ENCODE data around the gene SURF2. TPM values are rescaled to one million over a fixed set of nuclear protein-coding genes. Genes with fewer than 3 reads are reported as not detected.

Gene SURF2
- total and polyA plus RNA-seq, 9 of the 15 experiments (the other 6 are each of a cell fraction or from before 2014, with no cell fraction given), result 5.5 to 82.5 (median 21.3) TPM

DNA sequence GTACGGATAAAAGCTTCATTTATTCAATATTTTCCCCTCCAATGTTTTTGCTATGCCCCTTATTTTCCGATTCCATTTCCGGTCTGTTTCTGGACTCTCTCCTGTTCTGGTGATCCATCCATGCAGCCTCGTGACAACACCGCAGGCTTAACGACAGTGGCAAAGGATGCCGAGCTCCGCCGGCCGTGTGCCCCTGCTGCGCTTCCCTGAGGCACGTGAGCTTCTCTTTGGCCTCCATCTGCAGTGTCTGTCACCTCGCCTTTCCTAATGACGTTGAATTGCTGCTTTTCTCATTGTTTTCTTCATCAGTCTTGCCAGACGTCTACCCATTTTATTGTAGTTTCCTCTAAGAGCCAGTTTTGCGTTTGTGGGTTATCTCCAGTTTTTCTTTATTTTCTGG, 49.0 kb upstream of the SURF2 start:
- Histone ChIP-seq H3K27ac (ENCODE audit: extremely low read depth, low read depth, low read length) (no peak overlapping the region), H3K9me3 (replicated peaks; ENCODE audit: control insufficient read depth, insufficient read depth, low read depth, low read length) (peaks cover 4% of the 10 kb centered on the region), H3K4me1 (replicated peaks in 1 of 2; ENCODE audit: control insufficient read depth in 2 of 2, insufficient read depth in 2 of 2, low read length in 2 of 2) (peaks cover 3 to 16% of the 10 kb centered on the region in 2 experiments; a peak in 3 of 5 replicates), H3K4me3 (no peak overlapping the region), H3K4me2 (ENCODE audit: insufficient read depth, low read length) (no peak overlapping the region), H3K36me3 (ENCODE audit: control insufficient read depth, insufficient read depth, low read length) (no peaks in the 10 kb centered on the region), H3K27me3 (ENCODE audit: control insufficient read depth in 2 of 2, insufficient read depth in 2 of 2, low read length in 2 of 2) (peaks cover 0 to 7% of the 10 kb centered on the region in 2 experiments; a peak in 1 of 5 replicates), H3K79me2 (ENCODE audit: control insufficient read depth, insufficient read depth, low read length) (no peaks in the 10 kb centered on the region), H2AFZ (ENCODE audit: low read depth, low read length) (no peak overlapping the region), H3K9ac (ENCODE audit: insufficient read depth in 1 of 2, low read depth in 2 of 2, low read length in 2 of 2) (no peak overlapping the region), H4K20me1 (replicated peaks; ENCODE audit: control insufficient read depth, insufficient read depth, low read length) (no peaks in the 10 kb centered on the region), H3K9me1 (ENCODE audit: control insufficient read depth, insufficient read depth, low read length) (no peaks in the 10 kb centered on the region)
- ChIA-PET CTCF (ENCODE audit: low intra/inter-chr PET ratio) (no interaction called here), POLR2A (interaction anchor here (0.6 to 1.9 kb wide), 3 partner anchors 22 to 61 kb away, joined by 3 to 6 read pairs (median 3); partner anchors contain the start of gene ABO)
- no peak for DNase-seq (ENCODE audit: extremely low read depth in 1 of 4, low spot score in 3 of 4)
- ATAC-seq, result no peak
- in situ Hi-C loops (cut with MboI), result no loop called here
- no TSS peak for BruUV-seq (replicated peaks)
- intact Hi-C loops (cut with micrococcal nuclease), result no loop called here
- FAIRE-seq, result no peak
- 58% methylated on average over 15 of the region's 16 CpGs for WGBS (ENCODE audit: insufficient coverage, low coverage, missing lambda C conversion rate)
- TF ChIP-seq PTRF (tag; IDR thresholded peaks at IDR 0.05) (no peak), NEUROD1 (IDR thresholded peaks at IDR 0.05; ENCODE audit: borderline replicate concordance, low read depth, low read length, partially characterized antibody) (no peak), PURB (CRISPR knock-in tag; IDR thresholded peaks at IDR 0.05; ENCODE audit: low read depth) (no peak), CSDE1 (IDR thresholded peaks at IDR 0.05) (no peak), RUNX1 (IDR thresholded peaks at IDR 0.05; ENCODE audit: low read depth) (no peak), TFAM (CRISPR knock-in tag; conservative IDR thresholded peaks at IDR 0.05) (no peak), ZNF121 (CRISPR knock-in tag; conservative IDR thresholded peaks at IDR 0.05) (no peak)
- TF ChIP-seq, protein P1, sequence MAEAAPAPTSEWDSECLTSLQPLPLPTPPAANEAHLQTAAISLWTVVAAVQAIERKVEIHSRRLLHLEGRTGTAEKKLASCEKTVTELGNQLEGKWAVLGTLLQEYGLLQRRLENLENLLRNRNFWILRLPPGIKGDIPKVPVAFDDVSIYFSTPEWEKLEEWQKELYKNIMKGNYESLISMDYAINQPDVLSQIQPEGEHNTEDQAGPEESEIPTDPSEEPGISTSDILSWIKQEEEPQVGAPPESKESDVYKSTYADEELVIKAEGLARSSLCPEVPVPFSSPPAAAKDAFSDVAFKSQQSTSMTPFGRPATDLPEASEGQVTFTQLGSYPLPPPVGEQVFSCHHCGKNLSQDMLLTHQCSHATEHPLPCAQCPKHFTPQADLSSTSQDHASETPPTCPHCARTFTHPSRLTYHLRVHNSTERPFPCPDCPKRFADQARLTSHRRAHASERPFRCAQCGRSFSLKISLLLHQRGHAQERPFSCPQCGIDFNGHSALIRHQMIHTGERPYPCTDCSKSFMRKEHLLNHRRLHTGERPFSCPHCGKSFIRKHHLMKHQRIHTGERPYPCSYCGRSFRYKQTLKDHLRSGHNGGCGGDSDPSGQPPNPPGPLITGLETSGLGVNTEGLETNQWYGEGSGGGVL (CRISPR knock-in tag; IDR thresholded peaks at IDR 0.05), result no peak
- TF ChIP-seq, protein P2, sequence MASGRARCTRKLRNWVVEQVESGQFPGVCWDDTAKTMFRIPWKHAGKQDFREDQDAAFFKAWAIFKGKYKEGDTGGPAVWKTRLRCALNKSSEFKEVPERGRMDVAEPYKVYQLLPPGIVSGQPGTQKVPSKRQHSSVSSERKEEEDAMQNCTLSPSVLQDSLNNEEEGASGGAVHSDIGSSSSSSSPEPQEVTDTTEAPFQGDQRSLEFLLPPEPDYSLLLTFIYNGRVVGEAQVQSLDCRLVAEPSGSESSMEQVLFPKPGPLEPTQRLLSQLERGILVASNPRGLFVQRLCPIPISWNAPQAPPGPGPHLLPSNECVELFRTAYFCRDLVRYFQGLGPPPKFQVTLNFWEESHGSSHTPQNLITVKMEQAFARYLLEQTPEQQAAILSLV (tag; IDR thresholded peaks at IDR 0.05), result no peak
- TF ChIP-seq, protein P3, sequence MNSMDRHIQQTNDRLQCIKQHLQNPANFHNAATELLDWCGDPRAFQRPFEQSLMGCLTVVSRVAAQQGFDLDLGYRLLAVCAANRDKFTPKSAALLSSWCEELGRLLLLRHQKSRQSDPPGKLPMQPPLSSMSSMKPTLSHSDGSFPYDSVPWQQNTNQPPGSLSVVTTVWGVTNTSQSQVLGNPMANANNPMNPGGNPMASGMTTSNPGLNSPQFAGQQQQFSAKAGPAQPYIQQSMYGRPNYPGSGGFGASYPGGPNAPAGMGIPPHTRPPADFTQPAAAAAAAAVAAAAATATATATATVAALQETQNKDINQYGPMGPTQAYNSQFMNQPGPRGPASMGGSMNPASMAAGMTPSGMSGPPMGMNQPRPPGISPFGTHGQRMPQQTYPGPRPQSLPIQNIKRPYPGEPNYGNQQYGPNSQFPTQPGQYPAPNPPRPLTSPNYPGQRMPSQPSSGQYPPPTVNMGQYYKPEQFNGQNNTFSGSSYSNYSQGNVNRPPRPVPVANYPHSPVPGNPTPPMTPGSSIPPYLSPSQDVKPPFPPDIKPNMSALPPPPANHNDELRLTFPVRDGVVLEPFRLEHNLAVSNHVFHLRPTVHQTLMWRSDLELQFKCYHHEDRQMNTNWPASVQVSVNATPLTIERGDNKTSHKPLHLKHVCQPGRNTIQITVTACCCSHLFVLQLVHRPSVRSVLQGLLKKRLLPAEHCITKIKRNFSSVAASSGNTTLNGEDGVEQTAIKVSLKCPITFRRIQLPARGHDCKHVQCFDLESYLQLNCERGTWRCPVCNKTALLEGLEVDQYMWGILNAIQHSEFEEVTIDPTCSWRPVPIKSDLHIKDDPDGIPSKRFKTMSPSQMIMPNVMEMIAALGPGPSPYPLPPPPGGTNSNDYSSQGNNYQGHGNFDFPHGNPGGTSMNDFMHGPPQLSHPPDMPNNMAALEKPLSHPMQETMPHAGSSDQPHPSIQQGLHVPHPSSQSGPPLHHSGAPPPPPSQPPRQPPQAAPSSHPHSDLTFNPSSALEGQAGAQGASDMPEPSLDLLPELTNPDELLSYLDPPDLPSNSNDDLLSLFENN (IDR thresholded peaks at IDR 0.05; ENCODE audit: low read depth in 2 of 2, low read length in 2 of 2), result no peak
- TF ChIP-seq, protein P4, sequence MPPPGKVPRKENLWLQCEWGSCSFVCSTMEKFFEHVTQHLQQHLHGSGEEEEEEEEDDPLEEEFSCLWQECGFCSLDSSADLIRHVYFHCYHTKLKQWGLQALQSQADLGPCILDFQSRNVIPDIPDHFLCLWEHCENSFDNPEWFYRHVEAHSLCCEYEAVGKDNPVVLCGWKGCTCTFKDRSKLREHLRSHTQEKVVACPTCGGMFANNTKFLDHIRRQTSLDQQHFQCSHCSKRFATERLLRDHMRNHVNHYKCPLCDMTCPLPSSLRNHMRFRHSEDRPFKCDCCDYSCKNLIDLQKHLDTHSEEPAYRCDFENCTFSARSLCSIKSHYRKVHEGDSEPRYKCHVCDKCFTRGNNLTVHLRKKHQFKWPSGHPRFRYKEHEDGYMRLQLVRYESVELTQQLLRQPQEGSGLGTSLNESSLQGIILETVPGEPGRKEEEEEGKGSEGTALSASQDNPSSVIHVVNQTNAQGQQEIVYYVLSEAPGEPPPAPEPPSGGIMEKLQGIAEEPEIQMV (tag; conservative IDR thresholded peaks at IDR 0.05; ENCODE audit: low read depth), result no peak
